GM18868 (cell line): Measurements from ENCODE around the gene CFDP1.

Experiments
- ATAC-seq: cut with Tn5 transposase; IDR thresholded peaks from one replicate; pipeline ENCODE4 v1.9.1; 2021; ENCODE audit warnings: mild to moderate bottlenecking, moderate library complexity; ENCODE audit not compliant: unreplicated experiment

Gene CFDP1

GRCh38 chr16:75326333-75326732 lies 107.0 kb downstream of the CFDP1 start:
- ATAC-seq, result no peak

- ATAC-seq, result no peak
Observed at GRCh38 chr16:75323933-75324332, 109.4 kb downstream of the CFDP1 start.

- no peak for ATAC-seq
Observed at GRCh38 chr16:75323198-75323597, 110.1 kb downstream of the CFDP1 start.

GRCh38 chr16:75322740-75323139 lies 110.6 kb downstream of the CFDP1 start:
- no peak for ATAC-seq

- ATAC-seq, result no peak
Observed at GRCh38 chr16:75320435-75320834, 112.9 kb downstream of the CFDP1 start.

GRCh38 chr16:75319513-75320411 lies 113.5 kb downstream of the CFDP1 start:
- ATAC-seq, result peak; percentile 69

GRCh38 chr16:75318737-75319136 lies 114.6 kb downstream of the CFDP1 start:
- ATAC-seq, result peak; percentile 42

- ATAC-seq, result no peak
Observed at GRCh38 chr16:75317532-75317931, 115.8 kb downstream of the CFDP1 start.

- ATAC-seq, result peak; percentile 33
Observed at GRCh38 chr16:75317101-75317522, 116.2 kb downstream of the CFDP1 start.

GRCh38 chr16:75315539-75316306 lies 117.6 kb downstream of the CFDP1 start:
- no peak for ATAC-seq

- ATAC-seq, result no peak
Observed at GRCh38 chr16:75312875-75313274, 120.4 kb downstream of the CFDP1 start.

- ATAC-seq, result no peak
Observed at GRCh38 chr16:75311383-75311938, 121.8 kb downstream of the CFDP1 start.

GRCh38 chr16:75310541-75310940 lies 122.8 kb downstream of the CFDP1 start:
- ATAC-seq, result no peak

GRCh38 chr16:75309899-75310430 lies 123.3 kb downstream of the CFDP1 start:
- no peak for ATAC-seq

GRCh38 chr16:75309156-75309555 lies 124.1 kb downstream of the CFDP1 start:
- no peak for ATAC-seq

- no peak for ATAC-seq
Observed at GRCh38 chr16:75308011-75308410, 125.3 kb downstream of the CFDP1 start.

- ATAC-seq, result no peak
Observed at GRCh38 chr16:75307506-75307905, 125.8 kb downstream of the CFDP1 start.

- no peak for ATAC-seq
Observed at GRCh38 chr16:75306099-75306762, 127.1 kb downstream of the CFDP1 start.

- ATAC-seq, result peak; percentile 96
Observed at GRCh38 chr16:75305364-75306098, 127.8 kb downstream of the CFDP1 start.
